Uterus (tissue), 2 donors: ENCODE data around the gene FIBIN.

Experiments used
- CTCF ChIP-seq, 4 experiments: fragments of 200-600 bp in 2 of 4; fragments of 450-650 bp in 2 of 4; sonication (generic) in 2 of 4; IDR thresholded peaks; one replicate each; pipeline ENCODE4 v1.5.1; 2016 to 2019; ENCODE audit warnings: antibody characterized with exemption in 4 of 4, mild to moderate bottlenecking in 2 of 4, moderate library complexity in 1 of 4
- POLR2A ChIP-seq, 2 donors: fragments of 450-650 bp; IDR thresholded peaks; one replicate each; pipeline ENCODE4 v1.6.1; 2016; ENCODE audit warnings: antibody characterized with exemption in 2 of 2, mild to moderate bottlenecking in 1 of 2, moderate library complexity in 1 of 2

GRCh38 chr11:26947379-26947844 is 46.5 kb upstream of the FIBIN start:
- no peak for TF ChIP-seq CTCF (IDR thresholded peaks at IDR 0.05)
- no peak for TF ChIP-seq POLR2A (IDR thresholded peaks at IDR 0.05)
